8988T (cell line): ENCODE data around the gene GIGYF2.
"Not testable (repeated sequence)": the region's sequence is repeated elsewhere in the genome, so short reads cannot be mapped to it uniquely, and the experiment has no call there.

ENCODE experiments used
- DNase-seq: peaks from one replicate; pipeline ENCODE4 v3.0.0; 2011

The GIGYF2 gene

DNA sequence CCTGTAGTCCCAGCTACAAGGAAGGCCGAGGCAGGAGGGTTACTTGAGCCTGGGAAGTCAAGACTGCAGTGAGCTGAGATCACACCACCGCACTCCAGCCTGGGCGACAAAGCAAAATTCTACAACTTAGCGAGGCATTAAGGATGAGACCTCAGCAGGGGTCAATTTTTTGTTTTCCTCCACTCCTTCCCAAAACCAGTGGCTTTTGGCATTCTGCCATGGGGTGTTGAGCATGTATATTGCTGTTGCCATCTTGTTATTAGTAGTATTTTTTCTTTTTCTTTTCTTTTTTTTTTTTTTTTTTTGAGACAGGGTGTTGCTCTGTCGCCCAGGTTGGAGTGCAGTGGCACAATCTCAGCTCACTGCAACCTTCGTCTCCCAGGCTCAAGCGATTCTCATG, 8.9 kb upstream of the GIGYF2 start:
- DNase-seq = no peak

DNA sequence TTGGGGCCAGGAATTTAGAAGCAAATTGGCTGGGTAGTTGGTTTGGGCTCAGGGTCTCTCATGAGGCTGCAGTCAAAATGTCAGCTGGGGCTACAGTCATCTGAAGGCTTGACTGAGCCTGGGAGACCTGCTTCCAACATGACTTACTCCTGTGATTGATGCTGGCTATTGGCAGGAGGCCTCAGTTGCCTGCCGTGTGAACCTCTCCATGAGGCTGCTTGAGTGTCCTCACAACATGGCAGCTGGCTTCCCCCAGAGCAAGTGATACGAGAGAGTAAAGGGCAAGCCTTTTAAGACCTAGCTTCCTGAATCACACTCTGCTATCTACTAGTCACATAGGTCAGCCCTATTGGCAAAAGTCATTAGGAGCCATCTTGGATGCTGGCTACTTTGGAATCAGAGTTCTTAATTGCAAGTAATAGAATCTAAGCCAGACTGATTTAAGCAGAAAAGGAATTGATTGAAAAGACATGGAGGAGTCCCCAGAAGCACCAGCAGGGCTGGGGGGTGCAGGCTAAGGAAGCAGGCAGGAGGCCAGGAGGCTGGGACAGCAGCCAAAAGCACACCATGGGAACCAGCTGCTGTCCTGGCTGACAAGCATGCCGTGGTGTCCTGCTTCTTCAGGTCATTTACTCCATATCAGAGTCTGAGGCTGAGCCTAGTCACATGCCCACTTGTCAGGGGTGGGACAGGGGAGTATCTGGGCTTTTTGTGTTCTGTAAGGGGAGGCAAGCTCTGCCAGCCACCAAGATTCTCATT, 7.8 kb upstream of the GIGYF2 start:
- DNase-seq = no peak

DNA sequence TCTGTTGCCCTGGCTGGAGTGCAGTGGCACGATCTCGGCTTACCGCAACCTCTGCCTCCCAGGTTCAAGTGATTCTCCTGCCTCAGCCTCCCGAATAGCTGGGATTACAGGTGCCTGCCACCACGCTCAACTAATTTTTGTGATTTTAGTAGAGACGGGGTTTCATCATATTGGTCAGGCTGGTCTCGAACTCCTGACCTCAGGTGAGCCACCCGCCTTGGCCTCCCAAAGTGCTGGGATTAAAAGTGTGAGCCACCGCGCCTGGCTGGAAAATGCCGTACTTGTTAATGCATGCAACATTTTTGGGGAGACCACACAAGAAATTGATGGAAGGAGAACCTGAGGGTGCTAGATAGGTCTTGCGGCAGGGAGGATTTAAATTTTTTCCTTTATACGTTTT, 6.0 kb upstream of the GIGYF2 start:
- DNase-seq = not testable (repeated sequence)

DNA sequence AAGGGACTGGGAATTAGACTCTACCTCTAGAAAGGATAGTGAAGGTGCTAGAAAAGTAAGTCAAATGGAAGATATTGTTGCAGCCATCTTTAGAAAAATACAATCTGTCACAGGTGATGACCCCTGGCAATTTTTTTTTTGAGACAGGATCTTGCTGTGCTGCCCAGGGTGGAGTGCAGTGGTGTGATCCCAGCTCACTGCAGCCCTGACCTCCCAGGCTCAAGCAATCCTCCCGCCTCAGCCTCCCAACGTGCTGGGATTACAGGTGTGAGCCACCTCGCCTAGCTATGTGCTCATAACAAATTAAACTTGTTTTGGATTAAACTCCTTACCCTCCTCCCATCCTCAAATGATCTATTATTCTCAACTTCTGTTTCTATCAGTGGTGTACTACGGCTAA, 3.8 kb upstream of the GIGYF2 start:
- DNase-seq = no peak

DNA sequence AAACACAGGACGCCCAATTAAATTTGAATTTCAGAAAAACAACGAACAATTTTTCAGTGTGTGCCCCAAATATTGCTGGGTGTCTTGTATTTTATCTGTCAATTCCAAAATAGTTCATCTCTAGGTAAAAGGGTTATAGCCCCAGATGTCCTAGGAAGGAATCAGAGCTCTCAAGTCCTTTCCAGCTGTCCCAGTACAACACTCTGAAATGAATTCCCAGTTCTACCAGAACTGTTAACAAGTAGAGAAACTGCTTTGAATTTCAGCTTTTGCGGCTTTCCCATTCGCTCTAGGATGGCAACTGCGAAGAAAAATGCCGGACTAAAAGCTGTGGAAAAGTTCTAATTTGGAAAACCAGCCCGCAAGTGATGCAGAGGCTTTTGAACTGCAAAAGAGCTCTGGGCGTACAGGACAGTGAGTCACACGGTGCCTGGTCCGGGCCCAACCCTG, 497 bp upstream of the GIGYF2 start:
- DNase-seq = no peak

DNA sequence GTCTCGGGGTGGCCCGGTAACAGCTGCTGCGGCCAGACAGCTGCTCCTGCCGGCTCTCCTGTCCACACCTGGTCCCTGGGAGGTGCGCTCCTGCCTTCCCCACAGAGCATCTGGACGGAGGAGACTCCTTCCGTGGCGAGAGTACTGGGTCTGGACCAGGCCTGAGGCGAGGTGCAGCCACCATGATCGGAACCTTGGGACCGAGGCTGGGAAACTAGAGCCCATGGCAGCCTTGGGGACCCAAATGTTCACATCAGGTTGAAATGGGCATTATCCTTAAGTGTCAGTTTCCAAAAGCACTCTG, 628 bp downstream of the GIGYF2 start:
- DNase-seq = no peak

DNA sequence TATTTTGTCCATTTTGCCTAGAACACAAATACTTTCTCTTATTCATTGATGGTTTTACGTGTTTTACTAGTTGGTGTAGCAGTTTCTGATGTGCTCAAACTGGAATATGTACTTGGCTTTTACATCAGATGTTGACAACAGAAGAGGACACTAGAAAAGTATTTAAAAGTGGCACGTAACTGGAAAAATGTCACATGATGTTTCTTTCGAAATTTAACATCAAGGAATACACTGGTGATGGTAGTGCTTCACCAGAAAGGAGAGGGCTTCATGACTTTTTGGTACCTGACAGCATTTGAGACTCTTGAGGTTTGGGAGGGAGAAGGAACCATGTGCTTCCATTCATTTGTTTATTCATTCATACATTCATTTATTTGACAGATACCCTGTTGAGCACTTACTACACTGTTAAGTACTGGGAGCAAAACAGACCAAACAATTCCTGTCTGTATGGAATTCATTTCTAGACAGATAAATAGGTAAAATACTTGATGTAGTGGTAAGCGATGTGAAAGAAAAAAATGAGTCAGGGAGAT, 1.5 kb downstream of the GIGYF2 start:
- DNase-seq = no peak

DNA sequence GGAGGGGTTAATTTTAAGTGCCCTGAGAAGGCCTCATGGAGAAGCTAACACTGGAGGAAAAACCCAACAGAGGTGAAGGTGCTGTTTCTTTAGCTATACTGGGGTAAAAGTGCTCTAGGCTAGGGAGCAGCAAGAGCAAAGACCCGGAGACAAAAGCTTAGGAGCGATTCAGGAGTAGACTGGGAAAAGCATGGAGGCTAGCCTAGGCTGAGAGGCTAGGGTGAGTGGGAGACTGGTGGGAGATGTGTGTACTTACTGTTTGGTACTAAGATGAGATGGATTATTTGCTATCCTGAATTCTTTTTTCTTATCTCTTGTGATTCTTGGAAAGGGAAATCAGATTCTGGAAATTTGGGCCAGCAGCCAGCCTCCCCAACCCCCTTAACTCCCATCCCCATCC, 2.0 kb downstream of the GIGYF2 start:
- no peak for DNase-seq

DNA sequence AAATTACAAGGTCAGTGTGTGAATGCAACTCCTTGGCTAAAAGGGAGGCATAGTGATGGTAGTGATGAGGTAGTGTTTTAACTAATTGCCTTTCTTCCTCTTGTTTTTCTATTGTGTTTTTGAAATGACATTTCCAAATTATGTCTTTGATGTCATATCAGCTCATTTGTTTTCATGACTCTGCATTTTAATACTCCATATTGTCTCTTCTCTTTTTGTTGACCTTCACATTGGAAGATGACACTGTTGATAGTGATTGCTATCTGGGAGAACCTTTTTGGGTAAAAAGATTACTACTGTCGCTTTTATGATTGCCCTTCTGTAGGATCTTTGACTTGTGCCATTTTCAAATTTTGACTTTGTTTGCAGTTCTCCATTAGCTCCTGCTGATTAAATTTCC, 3.0 kb downstream of the GIGYF2 start:
- DNase-seq = no peak

DNA sequence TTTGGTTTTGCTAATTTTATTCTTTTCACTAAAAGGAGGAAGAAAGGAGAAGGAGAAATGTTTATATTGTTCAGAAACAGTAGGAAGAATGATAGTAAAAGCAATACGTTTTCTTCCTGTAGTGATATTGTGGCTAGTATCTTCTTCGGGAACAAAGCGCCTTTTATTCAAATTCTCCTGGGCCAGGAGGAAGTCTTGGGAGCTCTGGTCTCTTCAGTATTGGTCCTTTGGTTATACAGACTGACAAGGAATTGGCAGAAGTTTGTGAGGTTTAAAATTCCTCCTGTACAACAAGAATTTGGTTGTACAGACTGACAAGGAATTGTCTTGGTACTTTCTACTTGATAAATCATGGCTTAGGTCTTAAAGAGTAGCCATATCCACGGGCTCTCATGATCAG, 9.9 kb downstream of the GIGYF2 start:
- no peak for DNase-seq

DNA sequence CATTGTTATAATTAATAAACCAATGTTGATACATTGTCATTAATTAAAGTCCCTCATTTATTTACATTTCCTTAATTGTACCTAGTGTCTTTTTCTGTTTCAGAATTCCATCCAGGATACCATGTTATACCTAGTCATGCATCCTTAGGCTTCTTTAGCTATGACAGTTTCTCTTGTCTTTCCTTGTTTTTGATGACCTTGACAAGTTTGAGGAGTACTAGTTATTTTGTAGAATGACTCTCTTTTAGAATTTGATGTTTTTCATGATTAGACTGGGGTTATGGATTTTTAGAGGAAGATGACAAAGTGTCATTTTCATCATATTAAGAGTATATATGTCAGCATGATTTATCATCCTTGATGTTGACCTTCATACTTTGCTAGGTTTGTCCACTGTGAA, 16.4 kb downstream of the GIGYF2 start:
- no peak for DNase-seq

DNA sequence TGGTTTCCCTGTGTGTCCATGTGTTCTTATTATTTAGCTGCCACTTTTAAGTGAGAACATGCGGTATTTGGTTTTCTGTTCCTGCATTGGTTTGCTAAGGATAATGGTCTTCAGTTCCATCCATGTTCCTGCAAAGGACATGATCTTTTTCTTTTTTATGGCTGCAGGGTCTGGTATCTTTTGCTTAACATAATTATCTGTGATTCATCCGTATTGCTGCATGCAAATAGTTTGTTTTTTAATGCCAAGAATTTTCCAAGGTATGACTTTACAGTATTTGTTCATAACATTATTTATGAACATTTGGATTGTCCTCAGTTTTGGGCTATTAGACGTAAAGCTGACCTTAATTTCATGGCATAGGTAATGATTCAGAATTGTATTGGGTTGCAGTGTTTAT, 17.8 kb downstream of the GIGYF2 start:
- no peak for DNase-seq

DNA sequence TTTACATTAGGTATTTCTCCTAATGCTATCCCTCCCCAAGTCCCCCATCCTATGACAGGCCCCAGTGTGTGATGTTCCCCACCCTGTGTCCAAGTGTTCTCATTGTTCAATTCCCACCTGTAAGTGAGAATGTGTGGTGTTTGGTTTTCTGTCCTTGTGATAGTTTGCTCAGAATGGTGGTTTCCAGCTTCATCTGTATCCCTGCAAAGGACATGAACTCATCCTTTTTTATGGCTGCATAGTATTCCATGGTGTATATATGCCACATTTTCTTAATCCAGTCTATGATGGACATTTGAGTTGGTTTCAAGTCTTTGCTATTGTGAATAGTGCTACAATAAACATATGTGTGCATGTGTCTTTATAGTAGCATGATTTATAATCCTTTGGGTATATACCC, 22.9 kb downstream of the GIGYF2 start:
- DNase-seq = not testable (repeated sequence)

DNA sequence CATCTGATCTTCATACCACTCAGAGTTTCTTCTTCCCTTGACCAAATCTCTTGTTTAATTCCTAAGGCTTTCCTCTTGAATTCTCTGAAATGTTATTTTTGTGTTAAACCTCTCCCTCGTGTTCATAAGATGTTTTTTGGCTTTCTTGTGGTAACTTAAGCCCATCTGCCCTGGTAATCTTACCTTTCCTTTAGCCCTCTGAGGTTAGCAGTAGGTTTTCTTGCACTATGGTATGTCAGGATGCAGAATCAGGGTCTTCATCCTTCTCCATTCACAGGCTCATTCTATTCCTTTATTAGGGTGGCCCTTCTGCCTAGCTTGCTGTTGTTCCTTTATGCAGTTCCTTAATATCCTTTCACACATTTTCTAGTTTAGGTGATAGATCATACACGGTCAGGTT, 24.1 kb downstream of the GIGYF2 start:
- no peak for DNase-seq

DNA sequence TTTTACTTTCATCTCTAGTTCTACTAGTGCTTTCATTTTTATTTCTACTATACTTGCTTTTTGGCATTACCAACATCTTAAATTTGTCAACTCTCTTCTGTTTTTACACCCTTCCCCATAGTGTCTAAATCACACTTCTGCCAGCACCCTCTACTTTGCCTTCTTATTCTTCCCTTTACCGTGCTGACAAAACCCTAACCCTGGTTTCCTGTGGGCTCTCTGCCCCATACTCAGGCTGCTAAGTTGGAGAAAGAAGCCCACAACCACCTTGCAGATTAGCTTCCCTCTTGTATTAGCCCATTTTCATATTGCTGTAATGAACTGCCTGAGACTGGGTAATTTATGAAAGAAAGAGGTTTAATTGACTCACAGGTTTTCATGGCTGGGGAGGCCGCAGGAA, 24.8 kb downstream of the GIGYF2 start:
- DNase-seq = no peak

DNA sequence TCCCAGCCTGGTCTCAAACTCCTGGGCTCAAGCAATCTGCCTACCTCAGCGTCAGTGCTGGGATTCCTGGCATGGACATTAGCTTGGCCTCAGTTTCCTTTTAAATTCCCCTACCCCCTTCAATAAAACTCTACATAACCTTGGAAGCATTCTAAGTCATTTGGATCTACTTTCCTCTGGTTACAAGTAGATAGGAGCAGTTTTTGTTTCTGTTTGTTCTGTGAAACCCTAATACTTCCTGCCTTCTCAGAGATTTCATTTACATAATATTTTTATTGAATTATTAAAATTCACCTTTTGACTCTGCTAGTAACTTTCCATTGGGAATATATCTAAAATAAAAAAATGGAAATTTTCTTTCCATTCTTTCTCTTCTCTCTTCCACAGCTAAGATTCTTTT, 25.9 kb downstream of the GIGYF2 start:
- no peak for DNase-seq

DNA sequence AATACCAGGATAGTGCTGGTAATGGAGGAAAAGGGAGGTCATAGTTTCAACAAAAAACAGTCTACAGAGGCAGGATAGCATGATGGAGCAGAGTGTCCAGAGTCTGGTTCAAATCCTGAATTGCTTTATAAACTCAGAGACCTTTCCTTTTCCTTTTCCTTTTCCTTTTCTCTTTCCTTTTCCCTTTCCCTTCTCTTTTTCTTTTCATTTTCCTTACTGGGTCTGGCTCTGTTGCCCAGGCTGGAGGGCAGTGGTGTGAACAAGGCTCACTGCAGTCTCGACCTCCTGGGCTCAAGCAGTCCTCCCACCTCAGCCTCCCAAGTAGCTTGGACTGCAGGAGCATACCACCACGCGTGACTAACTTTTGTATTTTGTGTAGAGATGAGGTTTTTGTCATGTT, 31.7 kb downstream of the GIGYF2 start:
- no peak for DNase-seq

DNA sequence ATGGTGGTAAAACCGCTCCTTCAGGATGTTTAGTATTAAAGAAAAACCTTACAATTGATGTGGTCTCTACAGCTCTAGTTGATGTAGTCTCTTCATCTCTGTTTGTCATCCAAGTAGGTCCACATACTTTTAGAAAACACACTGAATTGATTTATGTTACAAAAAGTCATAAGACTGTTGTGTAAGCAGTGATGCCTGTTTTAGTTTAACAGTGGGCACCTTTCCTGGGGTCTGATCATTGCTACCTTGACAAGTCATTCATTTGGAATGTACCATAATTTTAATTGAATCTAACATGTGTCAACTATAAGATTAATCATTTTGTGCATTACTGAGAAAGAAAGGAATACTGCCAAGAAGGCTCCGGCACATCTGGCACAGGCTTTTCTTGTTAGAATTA, 34.3 kb downstream of the GIGYF2 start:
- DNase-seq = no peak

DNA sequence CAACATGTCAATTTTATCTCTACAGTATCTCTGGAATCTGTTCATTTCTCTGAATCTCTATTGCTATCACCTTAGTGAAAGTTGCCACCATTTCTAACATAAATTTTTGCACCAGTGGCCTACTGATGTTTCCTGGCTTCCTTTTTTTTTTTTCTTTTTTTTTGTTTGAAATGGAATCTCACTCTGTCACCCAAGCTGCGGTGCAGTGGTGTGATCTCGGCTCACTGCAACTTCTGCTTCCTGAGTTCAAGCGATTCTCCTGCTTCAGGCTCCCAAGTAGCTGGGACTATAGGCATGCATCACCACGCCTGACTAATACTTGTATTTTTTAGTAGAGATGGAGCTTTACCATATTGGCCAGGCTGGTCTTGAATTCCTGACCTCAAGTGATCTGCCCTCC, 44.2 kb downstream of the GIGYF2 start:
- no peak for DNase-seq

DNA sequence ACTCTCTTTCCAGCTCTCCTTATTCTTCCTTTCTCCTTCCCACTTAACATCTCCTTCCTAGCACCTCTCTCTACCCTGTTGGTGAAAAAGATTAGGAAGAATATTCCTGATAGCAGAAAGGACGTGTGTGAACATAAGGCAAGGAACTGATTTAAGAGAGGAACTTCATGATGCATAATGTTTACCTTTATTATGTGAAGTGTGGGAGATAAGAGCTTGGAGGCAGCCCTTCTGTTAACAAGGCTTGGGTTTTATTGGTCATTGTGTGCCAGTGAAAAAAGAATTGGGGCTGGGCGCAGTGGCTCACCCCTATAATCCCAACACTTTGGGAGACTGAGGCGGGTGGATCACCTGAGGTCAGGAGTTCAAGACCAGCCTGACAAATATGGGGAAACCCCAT, 44.8 kb downstream of the GIGYF2 start:
- no peak for DNase-seq

DNA sequence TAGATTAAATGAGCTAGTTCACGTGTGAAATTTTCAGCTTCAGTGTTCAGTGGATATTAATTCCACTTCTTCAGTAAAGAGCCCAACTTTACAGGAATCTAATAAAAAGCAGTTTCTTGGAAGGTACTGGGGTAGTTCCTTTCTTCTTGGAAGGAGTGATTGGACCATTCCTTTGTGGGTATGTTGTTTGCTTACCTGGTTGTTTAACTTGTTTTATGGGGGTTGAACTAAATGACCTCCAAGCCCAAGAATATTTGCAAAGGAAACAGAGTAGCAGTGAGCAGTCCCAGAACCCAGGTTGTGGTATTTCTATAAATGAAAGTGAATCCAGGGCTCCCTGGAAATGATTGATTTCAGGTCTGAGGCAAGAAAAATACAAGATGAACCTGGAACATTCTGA, 47.8 kb downstream of the GIGYF2 start:
- no peak for DNase-seq

DNA sequence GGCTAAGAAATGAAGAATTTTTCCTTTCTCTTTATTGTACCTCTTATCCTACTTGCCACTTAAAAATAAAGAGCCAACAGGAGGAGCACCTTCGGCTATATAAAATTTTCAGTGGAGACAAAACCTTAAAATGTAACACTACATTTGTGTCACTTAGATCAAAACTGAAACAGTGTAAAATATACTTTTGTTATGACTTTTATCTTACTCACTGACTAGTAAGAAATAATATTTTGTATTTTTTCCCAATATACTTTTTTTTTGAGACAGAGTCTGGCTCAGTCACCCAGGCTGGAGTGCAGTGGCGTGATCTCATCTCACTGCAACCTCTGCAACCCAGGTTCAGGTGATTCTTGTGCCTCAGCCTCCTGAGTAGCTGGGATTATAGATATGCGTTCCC, 50.9 kb downstream of the GIGYF2 start:
- DNase-seq = no peak

DNA sequence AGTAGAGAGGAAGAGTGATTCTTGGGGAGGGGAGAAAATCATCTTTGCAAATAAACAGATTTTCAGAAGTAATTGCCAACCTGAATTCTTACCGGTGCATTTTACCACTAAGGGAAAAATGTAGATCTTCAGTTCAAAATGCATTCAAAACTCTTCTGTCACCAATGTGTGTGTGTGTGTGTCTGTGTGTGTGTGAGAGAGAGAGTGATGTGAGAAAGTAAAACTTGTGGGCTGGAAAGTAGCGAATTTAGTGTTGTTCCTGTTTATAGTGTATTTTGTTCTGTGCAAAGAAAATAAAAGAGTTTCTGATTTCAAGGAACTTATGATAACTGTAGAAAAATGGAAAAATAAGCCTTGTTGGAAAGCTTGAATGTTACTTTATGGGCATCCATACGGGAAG, 52.2 kb downstream of the GIGYF2 start:
- DNase-seq = no peak

DNA sequence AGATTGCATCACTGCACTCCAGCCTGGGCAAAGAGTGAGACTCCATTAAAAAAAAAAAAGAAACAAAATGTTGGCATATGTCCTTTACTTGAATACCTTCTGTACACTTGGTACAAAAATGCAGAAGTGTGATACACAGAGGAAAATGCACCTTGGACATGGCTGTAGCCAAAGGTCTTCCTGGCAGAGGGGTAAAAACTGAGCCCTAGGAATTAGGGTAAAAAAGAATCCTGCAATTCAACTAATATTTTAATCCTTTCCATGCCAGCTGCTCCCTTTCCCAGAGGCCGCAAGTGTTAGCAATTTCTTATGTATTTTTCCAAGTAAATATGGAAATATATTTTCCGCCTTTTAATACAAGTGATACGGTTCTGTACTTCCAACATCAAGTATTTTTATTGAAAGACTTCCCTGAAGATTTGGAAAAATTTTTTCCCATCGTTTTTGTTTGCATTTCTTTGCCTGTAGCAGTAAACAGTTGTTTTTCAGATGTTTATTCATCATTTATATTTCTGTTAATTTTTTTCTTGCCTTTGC, 53.1 kb downstream of the GIGYF2 start:
- DNase-seq = no peak

DNA sequence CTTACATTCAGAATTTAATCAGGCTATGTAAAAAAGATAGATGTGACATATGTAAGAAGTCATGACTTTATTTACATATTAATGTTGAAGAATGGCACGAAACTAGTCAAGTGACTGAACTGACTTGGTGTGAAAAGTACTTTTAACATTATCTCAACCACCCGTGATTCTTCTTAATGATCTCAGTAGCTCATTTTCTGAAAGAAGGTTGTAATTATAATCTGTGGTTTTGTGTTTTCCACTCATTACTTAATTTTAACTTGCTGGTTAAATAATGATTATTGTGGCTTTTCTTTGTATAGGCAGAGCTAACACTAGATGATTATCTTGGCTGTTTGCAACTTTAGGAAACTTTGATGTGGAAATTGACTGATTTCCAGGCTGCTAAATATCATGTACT, 60.8 kb downstream of the GIGYF2 start:
- DNase-seq = no peak
